Fibroblast of villous mesenchyme (primary cell): Measurements from ENCODE around the gene CYLC2. TPM values are rescaled to one million over a fixed set of nuclear protein-coding genes. Genes with fewer than 3 reads are reported as not detected.

ENCODE experiments used
- DNase-seq: peaks from one replicate; pipeline ENCODE4 v3.0.0-alpha.2; 2010; ENCODE audit warnings: low read depth
- H3K4me3 ChIP-seq: 2 replicates; pipeline ENCODE4 v1.5.1; 2011; ENCODE audit warnings: low read depth, mild to moderate bottlenecking, low read length
- total RNA-seq: library from RNA; depleted of rRNA; stranded (reverse); fragments of >200 nt; gene quantifications from 2 replicates; pipeline ENCODE4 v1.2.3, GENCODE V29; 2012
- TF ChIP-seq, protein P1 (sequence below): IDR thresholded peaks from 2 replicates; pipeline ENCODE4 v1.5.1; 2012; ENCODE audit warnings: low read depth, mild to moderate bottlenecking, low read length; ENCODE audit not compliant: insufficient read depth

Gene CYLC2, protein sequence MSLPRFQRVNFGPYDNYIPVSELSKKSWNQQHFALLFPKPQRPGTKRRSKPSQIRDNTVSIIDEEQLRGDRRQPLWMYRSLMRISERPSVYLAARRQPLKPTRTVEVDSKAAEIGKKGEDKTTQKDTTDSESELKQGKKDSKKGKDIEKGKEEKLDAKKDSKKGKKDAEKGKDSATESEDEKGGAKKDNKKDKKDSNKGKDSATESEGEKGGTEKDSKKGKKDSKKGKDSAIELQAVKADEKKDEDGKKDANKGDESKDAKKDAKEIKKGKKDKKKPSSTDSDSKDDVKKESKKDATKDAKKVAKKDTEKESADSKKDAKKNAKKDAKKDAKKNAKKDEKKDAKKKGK
- total RNA-seq = not detected in 2 replicates

DNA sequence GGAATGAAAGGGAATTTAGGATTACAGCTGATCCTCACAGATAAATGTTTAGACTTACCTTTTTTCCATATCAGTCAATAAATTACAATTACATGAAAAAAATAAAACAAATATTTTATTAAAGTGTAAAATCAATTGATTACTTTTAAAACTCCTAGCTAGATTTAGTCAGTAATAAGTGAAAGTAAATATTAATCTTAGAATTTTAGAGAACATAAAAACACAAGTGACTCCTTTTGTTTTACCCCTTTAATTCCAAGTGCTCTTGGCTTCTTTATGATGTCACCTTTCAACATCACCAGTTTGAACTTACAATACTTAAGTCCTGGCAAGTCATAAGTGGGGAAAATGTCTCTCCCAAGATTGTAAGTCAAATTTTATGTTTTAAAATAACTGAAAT lies at the start of gene CYLC2:
Gene CYLC2 (plus strand): TSS at position 301 of the 400 bp plus-strand sequence. CDS start 48 bp downstream, at position 349.
- no peak for DNase-seq
- no peak within 1 kb of the TSS for H3K4me3 ChIP-seq
- TF ChIP-seq, protein P1, sequence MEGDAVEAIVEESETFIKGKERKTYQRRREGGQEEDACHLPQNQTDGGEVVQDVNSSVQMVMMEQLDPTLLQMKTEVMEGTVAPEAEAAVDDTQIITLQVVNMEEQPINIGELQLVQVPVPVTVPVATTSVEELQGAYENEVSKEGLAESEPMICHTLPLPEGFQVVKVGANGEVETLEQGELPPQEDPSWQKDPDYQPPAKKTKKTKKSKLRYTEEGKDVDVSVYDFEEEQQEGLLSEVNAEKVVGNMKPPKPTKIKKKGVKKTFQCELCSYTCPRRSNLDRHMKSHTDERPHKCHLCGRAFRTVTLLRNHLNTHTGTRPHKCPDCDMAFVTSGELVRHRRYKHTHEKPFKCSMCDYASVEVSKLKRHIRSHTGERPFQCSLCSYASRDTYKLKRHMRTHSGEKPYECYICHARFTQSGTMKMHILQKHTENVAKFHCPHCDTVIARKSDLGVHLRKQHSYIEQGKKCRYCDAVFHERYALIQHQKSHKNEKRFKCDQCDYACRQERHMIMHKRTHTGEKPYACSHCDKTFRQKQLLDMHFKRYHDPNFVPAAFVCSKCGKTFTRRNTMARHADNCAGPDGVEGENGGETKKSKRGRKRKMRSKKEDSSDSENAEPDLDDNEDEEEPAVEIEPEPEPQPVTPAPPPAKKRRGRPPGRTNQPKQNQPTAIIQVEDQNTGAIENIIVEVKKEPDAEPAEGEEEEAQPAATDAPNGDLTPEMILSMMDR = no peak

DNA sequence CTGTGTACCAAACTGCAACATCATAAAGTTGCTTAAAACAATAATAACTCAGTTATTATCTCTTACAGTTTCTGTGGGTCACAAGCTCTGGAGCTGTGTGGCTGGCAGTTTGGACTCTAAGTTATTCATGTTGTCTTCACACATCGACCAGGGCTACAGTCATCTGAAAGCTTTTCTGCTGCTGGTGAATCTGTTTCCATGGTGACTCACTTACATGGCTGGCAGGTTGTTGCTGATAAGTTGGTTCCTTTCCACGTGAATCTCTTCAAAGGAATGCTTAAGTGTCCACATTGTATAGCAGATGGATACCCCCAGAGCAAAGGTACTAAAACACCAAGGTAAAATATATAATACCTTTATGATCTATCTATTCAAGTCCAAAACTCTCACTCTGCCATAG lies 44.8 kb upstream of the CYLC2 start:
- DNase-seq = no peak
- no peak overlapping the region for H3K4me3 ChIP-seq
- TF ChIP-seq, protein P1 = no peak

DNA sequence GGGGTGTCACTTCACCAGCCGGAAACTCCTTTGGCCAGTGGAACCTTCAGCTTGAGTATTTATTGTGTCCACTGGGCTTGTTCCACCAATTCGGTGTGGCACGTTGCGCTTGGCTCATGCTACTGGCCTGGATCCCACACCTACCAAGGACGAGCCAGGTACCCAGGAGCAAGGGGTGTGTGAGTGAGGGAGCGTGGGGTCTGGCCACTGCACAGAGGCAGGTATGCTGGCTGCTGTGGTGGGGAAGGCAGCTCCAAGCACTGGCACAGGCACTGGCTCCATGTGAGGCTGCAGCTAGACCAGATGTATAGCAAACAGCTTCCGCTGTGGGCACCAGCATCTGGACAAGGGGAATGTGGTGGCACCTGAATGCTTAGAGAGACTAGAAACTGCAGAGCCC lies 28.1 kb upstream of the CYLC2 start:
- H3K4me3 ChIP-seq = no peak overlapping the region
- TF ChIP-seq, protein P1 = no peak

DNA sequence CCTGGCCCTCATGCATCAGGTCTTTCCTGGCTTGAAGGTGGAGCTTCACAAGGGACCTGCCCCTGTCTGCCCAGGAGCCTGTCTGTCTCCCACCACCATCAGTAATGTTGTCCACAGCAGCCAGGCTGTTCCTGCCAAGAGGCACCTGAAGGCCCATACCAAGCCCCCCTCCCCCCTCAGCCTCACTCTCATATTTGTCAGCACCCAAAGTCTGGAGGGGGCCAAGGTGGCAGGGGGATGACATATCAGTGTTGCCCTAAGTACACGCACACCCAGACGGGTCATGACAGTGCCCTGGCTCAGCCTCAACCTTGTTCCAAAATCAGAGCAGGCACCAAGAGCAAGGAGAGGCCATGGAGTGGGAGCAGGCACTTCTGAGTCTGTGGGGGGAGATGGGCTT lies 27.2 kb upstream of the CYLC2 start:
- no peak overlapping the region for H3K4me3 ChIP-seq
- TF ChIP-seq, protein P1 = no peak
- DNase-seq = no peak

More for the DNA sequence above, 28.1 kb upstream of the CYLC2 start:
- DNase-seq = no peak

DNA sequence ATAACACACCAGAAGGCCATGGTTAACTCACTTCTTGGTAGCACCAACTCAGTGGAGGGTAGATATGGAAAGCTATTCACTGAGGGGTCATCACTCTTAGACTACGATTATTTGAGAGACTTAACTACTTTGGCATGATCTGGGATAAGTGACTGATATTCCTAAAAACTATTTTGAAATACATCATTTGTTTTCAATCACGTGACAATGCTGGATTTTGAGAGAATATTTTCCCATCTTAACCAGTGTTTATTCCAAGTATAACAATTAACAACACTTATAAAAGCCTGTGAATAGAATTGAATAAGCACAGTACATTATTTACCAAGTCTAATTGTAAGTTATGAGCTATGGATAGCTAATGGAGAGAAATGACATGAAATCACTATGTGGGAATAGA lies 22.4 kb upstream of the CYLC2 start:
- TF ChIP-seq, protein P1 = no peak
- no peak overlapping the region for H3K4me3 ChIP-seq
- DNase-seq = no peak

DNA sequence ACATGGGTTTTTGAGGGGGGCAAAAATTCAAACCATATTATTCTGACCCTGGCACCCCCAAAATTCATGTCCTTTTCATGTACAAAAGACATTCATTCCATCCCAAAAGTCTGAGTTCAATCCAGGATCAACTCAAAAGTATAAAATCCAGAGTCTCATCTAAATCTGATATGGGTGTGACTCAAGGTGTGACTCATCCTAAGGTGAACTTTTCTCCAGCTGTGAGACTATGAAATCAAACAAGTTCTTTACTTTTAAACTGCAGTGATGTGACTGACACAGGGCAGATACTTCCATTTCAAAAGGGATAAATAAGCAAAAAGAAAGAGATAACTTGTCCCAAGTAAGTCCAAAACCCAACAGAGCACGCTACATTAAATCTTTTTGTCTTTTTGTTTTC lies 20.6 kb upstream of the CYLC2 start:
- TF ChIP-seq, protein P1 = no peak
- no peak for DNase-seq
- H3K4me3 ChIP-seq = no peak overlapping the region

DNA sequence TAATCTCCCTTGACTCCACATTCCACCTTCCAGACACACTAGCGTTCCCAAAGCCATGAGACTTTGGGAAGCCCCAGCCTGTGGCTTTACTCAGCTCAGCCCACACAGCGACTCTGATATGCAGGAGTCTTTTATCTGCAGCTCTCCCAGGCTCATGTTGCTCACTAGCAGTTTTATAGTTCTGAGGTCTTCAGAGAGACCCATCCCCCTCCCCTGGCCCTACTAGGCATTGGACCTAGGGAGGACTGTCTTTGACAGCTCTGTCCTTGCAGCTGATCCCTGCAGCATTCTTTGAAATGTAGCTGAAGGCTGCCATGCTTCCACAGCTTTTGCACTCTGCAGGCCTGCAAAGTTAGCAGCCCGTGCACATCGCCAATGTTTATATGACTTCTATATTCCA lies 19.9 kb upstream of the CYLC2 start:
- H3K4me3 ChIP-seq = no peak overlapping the region
- DNase-seq = no peak
- TF ChIP-seq, protein P1 = no peak
